ENCODE measurements around the gene DPP6.

DPP6 gene

GRCh38 chr7:154881026-154881425, 828.8 kb downstream of the DPP6 start:
- Histone ChIP-seq H3K9ac (ENCODE audit: low read depth, low read length) (no peak overlapping the region), H3K4me3 (ENCODE audit: low read depth, low read length) (no peak overlapping the region), H3K27me3 (ENCODE audit: control insufficient read depth, insufficient read depth, low read length) (no peaks in the 10 kb centered on the region), H3K36me3 (ENCODE audit: control insufficient read depth, insufficient read depth, low read length) (no peaks in the 10 kb centered on the region), H3K9me3 (ENCODE audit: control insufficient read depth, insufficient read depth, low read length) (no peaks in the 10 kb centered on the region), H3K4me1 (ENCODE audit: control insufficient read depth, insufficient read depth, low read length) (no peaks in the 10 kb centered on the region)

- Histone ChIP-seq H3K36me3 (ENCODE audit: control insufficient read depth, insufficient read depth, low read length) (no peaks in the 10 kb centered on the region), H3K9me3 (ENCODE audit: control insufficient read depth, insufficient read depth, low read length) (no peaks in the 10 kb centered on the region), H3K4me1 (ENCODE audit: control insufficient read depth, insufficient read depth, low read length) (no peaks in the 10 kb centered on the region), H3K4me3 (ENCODE audit: low read depth, low read length) (no peak overlapping the region), H3K9ac (ENCODE audit: low read depth, low read length) (no peak overlapping the region), H3K27me3 (ENCODE audit: control insufficient read depth, insufficient read depth, low read length) (no peaks in the 10 kb centered on the region)
These were observed 829.3 kb downstream of the DPP6 start for GRCh38 chr7:154881526-154881925.

GRCh38 chr7:154882931-154883474, 830.8 kb downstream of the DPP6 start:
- no peaks in the 10 kb centered on the region for H3K4me1 ChIP-seq (ENCODE audit: control insufficient read depth, insufficient read depth, low read length)

GRCh38 chr7:154884348-154884920, 832.2 kb downstream of the DPP6 start:
- no peaks in the 10 kb centered on the region for H3K36me3 ChIP-seq (ENCODE audit: control insufficient read depth, insufficient read depth, low read length)
- H3K9ac ChIP-seq (ENCODE audit: low read depth, low read length) = no peak overlapping the region
- H3K4me1 ChIP-seq (ENCODE audit: control insufficient read depth, insufficient read depth, low read length) = no peaks in the 10 kb centered on the region
- H3K9me3 ChIP-seq (ENCODE audit: control insufficient read depth, insufficient read depth, low read length) = no peaks in the 10 kb centered on the region
- H3K27me3 ChIP-seq (ENCODE audit: control insufficient read depth, insufficient read depth, low read length) = no peaks in the 10 kb centered on the region
- H3K4me3 ChIP-seq (ENCODE audit: low read depth, low read length) = no peak overlapping the region

More at GRCh38 chr7:154882931-154883474, 830.8 kb downstream of the DPP6 start:
- H3K36me3 ChIP-seq (ENCODE audit: control insufficient read depth, insufficient read depth, low read length) = no peaks in the 10 kb centered on the region
- H3K27me3 ChIP-seq (ENCODE audit: control insufficient read depth, insufficient read depth, low read length) = no peaks in the 10 kb centered on the region
- H3K9ac ChIP-seq (ENCODE audit: low read depth, low read length) = no peak overlapping the region
- no peak overlapping the region for H3K4me3 ChIP-seq (ENCODE audit: low read depth, low read length)
- no peaks in the 10 kb centered on the region for H3K9me3 ChIP-seq (ENCODE audit: control insufficient read depth, insufficient read depth, low read length)

GRCh38 chr7:154886591-154886990, 834.4 kb downstream of the DPP6 start:
- no peaks in the 10 kb centered on the region for H3K36me3 ChIP-seq (ENCODE audit: control insufficient read depth, insufficient read depth, low read length)
- no peak overlapping the region for H3K4me3 ChIP-seq (ENCODE audit: low read depth, low read length)
- no peaks in the 10 kb centered on the region for H3K9me3 ChIP-seq (ENCODE audit: control insufficient read depth, insufficient read depth, low read length)
- no peak overlapping the region for H3K9ac ChIP-seq (ENCODE audit: low read depth, low read length)
- no peaks in the 10 kb centered on the region for H3K27me3 ChIP-seq (ENCODE audit: control insufficient read depth, insufficient read depth, low read length)
- no peaks in the 10 kb centered on the region for H3K4me1 ChIP-seq (ENCODE audit: control insufficient read depth, insufficient read depth, low read length)

GRCh38 chr7:154888690-154889089, 836.5 kb downstream of the DPP6 start:
- Histone ChIP-seq H3K4me3 (ENCODE audit: low read depth, low read length) (no peak overlapping the region), H3K27me3 (ENCODE audit: control insufficient read depth, insufficient read depth, low read length) (no peaks in the 10 kb centered on the region), H3K9ac (ENCODE audit: low read depth, low read length) (no peak overlapping the region), H3K4me1 (ENCODE audit: control insufficient read depth, insufficient read depth, low read length) (no peaks in the 10 kb centered on the region), H3K36me3 (ENCODE audit: control insufficient read depth, insufficient read depth, low read length) (no peaks in the 10 kb centered on the region), H3K9me3 (ENCODE audit: control insufficient read depth, insufficient read depth, low read length) (no peaks in the 10 kb centered on the region)

- no peaks in the 10 kb centered on the region for H3K36me3 ChIP-seq (ENCODE audit: control insufficient read depth, insufficient read depth, low read length)
- H3K4me1 ChIP-seq (ENCODE audit: control insufficient read depth, insufficient read depth, low read length) = no peaks in the 10 kb centered on the region
- H3K27me3 ChIP-seq (ENCODE audit: control insufficient read depth, insufficient read depth, low read length) = no peaks in the 10 kb centered on the region
- peak overlapping the region; percentile 35 for H3K4me3 ChIP-seq (ENCODE audit: low read depth, low read length)
- H3K9me3 ChIP-seq (ENCODE audit: control insufficient read depth, insufficient read depth, low read length) = no peaks in the 10 kb centered on the region
- H3K9ac ChIP-seq (ENCODE audit: low read depth, low read length) = no peak overlapping the region
These were observed 840.3 kb downstream of the DPP6 start for GRCh38 chr7:154892459-154892858.

- Histone ChIP-seq H3K36me3 (ENCODE audit: control insufficient read depth, insufficient read depth, low read length) (no peaks in the 10 kb centered on the region), H3K27me3 (ENCODE audit: control insufficient read depth, insufficient read depth, low read length) (no peaks in the 10 kb centered on the region), H3K4me3 (ENCODE audit: low read depth, low read length) (no peak overlapping the region), H3K4me1 (ENCODE audit: control insufficient read depth, insufficient read depth, low read length) (no peaks in the 10 kb centered on the region), H3K9ac (ENCODE audit: low read depth, low read length) (no peak overlapping the region), H3K9me3 (ENCODE audit: control insufficient read depth, insufficient read depth, low read length) (no peaks in the 10 kb centered on the region)
These were observed 843.9 kb downstream of the DPP6 start for GRCh38 chr7:154896076-154896475.

- H3K4me3 ChIP-seq (ENCODE audit: low read depth, low read length) = no peak overlapping the region
These were observed 847.0 kb downstream of the DPP6 start for GRCh38 chr7:154898973-154899855.

GRCh38 chr7:154899862-154900261, 847.7 kb downstream of the DPP6 start:
- Histone ChIP-seq H3K4me1 (ENCODE audit: control insufficient read depth, insufficient read depth, low read length) (no peaks in the 10 kb centered on the region), H3K9me3 (ENCODE audit: control insufficient read depth, insufficient read depth, low read length) (no peaks in the 10 kb centered on the region), H3K36me3 (ENCODE audit: control insufficient read depth, insufficient read depth, low read length) (no peaks in the 10 kb centered on the region), H3K9ac (ENCODE audit: low read depth, low read length) (no peak overlapping the region), H3K27me3 (ENCODE audit: control insufficient read depth, insufficient read depth, low read length) (no peaks in the 10 kb centered on the region), H3K4me3 (ENCODE audit: low read depth, low read length) (no peak overlapping the region)

More at GRCh38 chr7:154898973-154899855, 847.0 kb downstream of the DPP6 start:
- Histone ChIP-seq H3K4me1 (ENCODE audit: control insufficient read depth, insufficient read depth, low read length) (no peaks in the 10 kb centered on the region), H3K27me3 (ENCODE audit: control insufficient read depth, insufficient read depth, low read length) (no peaks in the 10 kb centered on the region), H3K9me3 (ENCODE audit: control insufficient read depth, insufficient read depth, low read length) (no peaks in the 10 kb centered on the region), H3K9ac (ENCODE audit: low read depth, low read length) (no peak overlapping the region), H3K36me3 (ENCODE audit: control insufficient read depth, insufficient read depth, low read length) (no peaks in the 10 kb centered on the region)

GRCh38 chr7:154902600-154903082, 850.4 kb downstream of the DPP6 start:
- Histone ChIP-seq H3K9me3 (ENCODE audit: control insufficient read depth, insufficient read depth, low read length) (no peaks in the 10 kb centered on the region), H3K36me3 (ENCODE audit: control insufficient read depth, insufficient read depth, low read length) (no peaks in the 10 kb centered on the region), H3K9ac (ENCODE audit: low read depth, low read length) (no peak overlapping the region), H3K4me3 (ENCODE audit: low read depth, low read length) (no peak overlapping the region), H3K27me3 (ENCODE audit: control insufficient read depth, insufficient read depth, low read length) (no peaks in the 10 kb centered on the region), H3K4me1 (ENCODE audit: control insufficient read depth, insufficient read depth, low read length) (no peaks in the 10 kb centered on the region)
